GM12878 (cell line): Measurements from ENCODE around the gene NOXA1. TPM values are rescaled to one million over a fixed set of nuclear protein-coding genes. Genes with fewer than 3 reads are reported as not detected.

Source experiments
- BCL11A ChIP-seq: IDR thresholded peaks from 2 replicates; pipeline ENCODE4 v1.6.1; 2011; ENCODE audit warnings: low read depth, low read length
- GABPA ChIP-seq: IDR thresholded peaks from 2 replicates; pipeline ENCODE4 v1.6.1; 2014; ENCODE audit warnings: antibody characterized with exemption, low read depth, mild to moderate bottlenecking, inconsistent platforms
- MEF2B ChIP-seq: fragments of 450-650 bp; IDR thresholded peaks from 2 replicates; pipeline ENCODE4 v1.6.1; 2018; ENCODE audit warnings: mild to moderate bottlenecking, moderate library complexity; ENCODE audit not compliant: partially characterized antibody, poor library complexity, severe bottlenecking
- NFIC ChIP-seq: IDR thresholded peaks from 2 replicates; pipeline ENCODE4 v1.6.1; 2012; ENCODE audit warnings: low read depth, mild to moderate bottlenecking, inconsistent platforms, low read length, moderate library complexity
- NFXL1 ChIP-seq: fragments of 450-650 bp; IDR thresholded peaks from 2 replicates; pipeline ENCODE4 v1.6.1; 2017; ENCODE audit warnings: antibody characterized with exemption, mild to moderate bottlenecking, borderline replicate concordance
- NFYB ChIP-seq: IDR thresholded peaks from 2 replicates; pipeline ENCODE4 v1.6.1; 2011; ENCODE audit warnings: low read depth, mild to moderate bottlenecking, low read length, improper control_type of control experiment, moderate library complexity; ENCODE audit not compliant: insufficient read depth
- PAX5 ChIP-seq: IDR thresholded peaks from 2 replicates; pipeline ENCODE4 v1.6.1; 2011; ENCODE audit warnings: low read depth, low read length, borderline replicate concordance
- POU2F2 ChIP-seq: IDR thresholded peaks from 3 replicates; pipeline ENCODE4 v1.6.1; 2011; ENCODE audit warnings: low read depth, mild to moderate bottlenecking, low read length, borderline replicate concordance
- RAD21 ChIP-seq: IDR thresholded peaks from 2 replicates; pipeline ENCODE4 v1.6.1; 2011; ENCODE audit warnings: mild to moderate bottlenecking, low read depth, low read length, moderate library complexity; ENCODE audit not compliant: insufficient read depth
- RCOR1 ChIP-seq: conservative IDR thresholded peaks from 2 replicates; pipeline ENCODE4 v1.6.1; 2012; ENCODE audit warnings: low read depth, low read length, improper control_type of control experiment
- SMAD5 ChIP-seq: IDR thresholded peaks from 2 replicates; pipeline ENCODE4 v1.6.1; 2016; ENCODE audit warnings: antibody characterized with exemption, low read depth
- SPI1 ChIP-seq: IDR thresholded peaks from 2 replicates; pipeline ENCODE4 v1.6.1; 2011; ENCODE audit warnings: low read depth, mild to moderate bottlenecking, low read length, moderate library complexity, borderline replicate concordance; ENCODE audit not compliant: insufficient read depth
- TAF1 ChIP-seq: IDR thresholded peaks from 2 replicates; pipeline ENCODE4 v1.6.1; 2011; ENCODE audit warnings: mild to moderate bottlenecking, low read depth, low read length, borderline replicate concordance
- ZSCAN29 ChIP-seq: fragments of 450-650 bp; IDR thresholded peaks from 2 replicates; pipeline ENCODE4 v1.6.1; 2017; ENCODE audit warnings: mild to moderate bottlenecking, moderate library complexity
- polyA plus RNA-seq, 11 experiments: library from polyadenylated mRNA; depleted of rRNA in 4 of 11; unstranded in 6 of 11; stranded (reverse) in 5 of 11; fragments of >200 nt; fragmentation: Nextera tagmentation in 4 of 11; fragmentation: Illumina TruSeq in 1 of 11; extraction: Ambion mirVana in 4 of 11; extraction: Trizol in 1 of 11; gene quantifications; 1 replicate in 1 of 11; 2 replicates in 10 of 11; pipeline versions ENCODE4 v1.2.1 to v1.2.3, GENCODE V29; 2011 to 2016; ENCODE audit warnings: inconsistent platforms in 2 of 11, missing spikeins in 2 of 11, low read depth in 1 of 11
- total RNA-seq, 4 experiments: library from RNA; depleted of rRNA in 3 of 4; stranded (reverse); fragments of >200 nt in 3 of 4; fragmentation: Illumina TruSeq in 1 of 4; extraction: Trizol in 1 of 4; gene quantifications; 2 replicates each; pipeline versions ENCODE4 v1.2.1 to v1.2.3, GENCODE V29; 2013 to 2021
- TF ChIP-seq, protein P1 (sequence below): fragments of 450-650 bp; IDR thresholded peaks from 2 replicates; pipeline ENCODE4 v1.6.1; 2017; ENCODE audit warnings: antibody characterized with exemption, mild to moderate bottlenecking, moderate library complexity
- TF ChIP-seq, protein P2 (sequence below): IDR thresholded peaks from 2 replicates; pipeline ENCODE4 v1.6.1; 2011; ENCODE audit warnings: low read depth, mild to moderate bottlenecking, low read length, moderate library complexity, borderline replicate concordance; ENCODE audit errors: extremely low read depth
- TF ChIP-seq, protein P3 (sequence below): fragments of 450-650 bp; IDR thresholded peaks from 2 replicates; pipeline ENCODE4 v1.6.1; 2017; ENCODE audit warnings: low read depth, mild to moderate bottlenecking, moderate library complexity
- TF ChIP-seq, protein P4 (sequence below): fragments of 450-650 bp; IDR thresholded peaks from 2 replicates; pipeline ENCODE4 v1.6.1; 2017; ENCODE audit warnings: mild to moderate bottlenecking, moderate library complexity
- TF ChIP-seq, protein P5 (sequence below): IDR thresholded peaks from 2 replicates; pipeline ENCODE4 v1.6.1; 2012; ENCODE audit warnings: low read depth, low read length, improper control_type of control experiment

NOXA1 gene
- total and polyA plus RNA-seq, 10 of the 15 experiments (the other 5 are each of a cell fraction or from before 2014, with no cell fraction given): 0.08 to 0.20 TPM; not detected in 8

DNA sequence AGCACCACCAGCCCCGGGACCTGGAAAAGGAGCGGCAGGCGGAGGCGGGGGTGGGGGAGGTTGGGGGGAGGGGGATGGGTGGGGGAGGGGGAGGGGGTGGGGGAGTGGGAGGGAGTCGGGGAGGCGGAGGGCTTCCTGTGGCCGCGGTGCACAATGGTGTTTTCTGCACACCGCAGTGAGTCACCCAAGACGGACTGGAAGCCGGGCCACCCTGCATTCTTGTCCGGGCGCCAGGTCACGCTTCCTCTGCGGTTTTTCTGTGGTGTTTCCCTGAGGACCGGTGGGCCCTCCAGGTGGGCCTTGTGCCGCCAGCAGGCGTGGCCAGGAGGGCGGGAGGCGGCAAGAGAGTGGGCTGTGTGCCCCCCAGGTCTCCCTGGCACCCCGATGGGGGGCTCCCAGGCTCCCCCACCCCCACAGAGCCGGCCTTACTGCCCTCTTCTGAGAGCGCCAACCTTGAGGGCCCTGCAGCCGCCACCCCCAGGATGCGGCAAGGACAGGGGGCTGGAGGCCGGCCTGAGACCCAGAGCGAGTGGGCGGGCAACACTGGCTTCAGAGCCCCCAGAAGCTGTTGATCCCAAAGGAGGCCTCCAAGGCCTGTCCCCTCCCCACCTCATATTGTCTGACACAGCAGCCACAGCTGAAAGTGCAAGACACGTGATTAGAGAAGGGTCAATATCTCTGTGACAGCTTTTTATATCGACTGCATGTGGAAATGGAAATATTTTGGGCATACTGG lies 11.4 kb upstream of the NOXA1 start (continued):
- TF ChIP-seq, protein P1, sequence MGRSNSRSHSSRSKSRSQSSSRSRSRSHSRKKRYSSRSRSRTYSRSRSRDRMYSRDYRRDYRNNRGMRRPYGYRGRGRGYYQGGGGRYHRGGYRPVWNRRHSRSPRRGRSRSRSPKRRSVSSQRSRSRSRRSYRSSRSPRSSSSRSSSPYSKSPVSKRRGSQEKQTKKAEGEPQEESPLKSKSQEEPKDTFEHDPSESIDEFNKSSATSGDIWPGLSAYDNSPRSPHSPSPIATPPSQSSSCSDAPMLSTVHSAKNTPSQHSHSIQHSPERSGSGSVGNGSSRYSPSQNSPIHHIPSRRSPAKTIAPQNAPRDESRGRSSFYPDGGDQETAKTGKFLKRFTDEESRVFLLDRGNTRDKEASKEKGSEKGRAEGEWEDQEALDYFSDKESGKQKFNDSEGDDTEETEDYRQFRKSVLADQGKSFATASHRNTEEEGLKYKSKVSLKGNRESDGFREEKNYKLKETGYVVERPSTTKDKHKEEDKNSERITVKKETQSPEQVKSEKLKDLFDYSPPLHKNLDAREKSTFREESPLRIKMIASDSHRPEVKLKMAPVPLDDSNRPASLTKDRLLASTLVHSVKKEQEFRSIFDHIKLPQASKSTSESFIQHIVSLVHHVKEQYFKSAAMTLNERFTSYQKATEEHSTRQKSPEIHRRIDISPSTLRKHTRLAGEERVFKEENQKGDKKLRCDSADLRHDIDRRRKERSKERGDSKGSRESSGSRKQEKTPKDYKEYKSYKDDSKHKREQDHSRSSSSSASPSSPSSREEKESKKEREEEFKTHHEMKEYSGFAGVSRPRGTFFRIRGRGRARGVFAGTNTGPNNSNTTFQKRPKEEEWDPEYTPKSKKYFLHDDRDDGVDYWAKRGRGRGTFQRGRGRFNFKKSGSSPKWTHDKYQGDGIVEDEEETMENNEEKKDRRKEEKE: no peak
- no peak for TF ChIP-seq POU2F2
- TF ChIP-seq RCOR1: no peak
- no peak for TF ChIP-seq ZSCAN29
- TF ChIP-seq, protein P2, sequence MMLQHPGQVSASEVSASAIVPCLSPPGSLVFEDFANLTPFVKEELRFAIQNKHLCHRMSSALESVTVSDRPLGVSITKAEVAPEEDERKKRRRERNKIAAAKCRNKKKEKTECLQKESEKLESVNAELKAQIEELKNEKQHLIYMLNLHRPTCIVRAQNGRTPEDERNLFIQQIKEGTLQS: no peak
- no peak for TF ChIP-seq RAD21
- TF ChIP-seq NFXL1: no peak
- TF ChIP-seq, protein P3, sequence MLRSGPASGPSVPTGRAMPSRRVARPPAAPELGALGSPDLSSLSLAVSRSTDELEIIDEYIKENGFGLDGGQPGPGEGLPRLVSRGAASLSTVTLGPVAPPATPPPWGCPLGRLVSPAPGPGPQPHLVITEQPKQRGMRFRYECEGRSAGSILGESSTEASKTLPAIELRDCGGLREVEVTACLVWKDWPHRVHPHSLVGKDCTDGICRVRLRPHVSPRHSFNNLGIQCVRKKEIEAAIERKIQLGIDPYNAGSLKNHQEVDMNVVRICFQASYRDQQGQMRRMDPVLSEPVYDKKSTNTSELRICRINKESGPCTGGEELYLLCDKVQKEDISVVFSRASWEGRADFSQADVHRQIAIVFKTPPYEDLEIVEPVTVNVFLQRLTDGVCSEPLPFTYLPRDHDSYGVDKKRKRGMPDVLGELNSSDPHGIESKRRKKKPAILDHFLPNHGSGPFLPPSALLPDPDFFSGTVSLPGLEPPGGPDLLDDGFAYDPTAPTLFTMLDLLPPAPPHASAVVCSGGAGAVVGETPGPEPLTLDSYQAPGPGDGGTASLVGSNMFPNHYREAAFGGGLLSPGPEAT: peak; percentile 48; the same call in 1 of the 2 replicates
- TF ChIP-seq NFYB: no peak
- no peak for TF ChIP-seq TAF1
- TF ChIP-seq GABPA: no peak
- TF ChIP-seq, protein P4, sequence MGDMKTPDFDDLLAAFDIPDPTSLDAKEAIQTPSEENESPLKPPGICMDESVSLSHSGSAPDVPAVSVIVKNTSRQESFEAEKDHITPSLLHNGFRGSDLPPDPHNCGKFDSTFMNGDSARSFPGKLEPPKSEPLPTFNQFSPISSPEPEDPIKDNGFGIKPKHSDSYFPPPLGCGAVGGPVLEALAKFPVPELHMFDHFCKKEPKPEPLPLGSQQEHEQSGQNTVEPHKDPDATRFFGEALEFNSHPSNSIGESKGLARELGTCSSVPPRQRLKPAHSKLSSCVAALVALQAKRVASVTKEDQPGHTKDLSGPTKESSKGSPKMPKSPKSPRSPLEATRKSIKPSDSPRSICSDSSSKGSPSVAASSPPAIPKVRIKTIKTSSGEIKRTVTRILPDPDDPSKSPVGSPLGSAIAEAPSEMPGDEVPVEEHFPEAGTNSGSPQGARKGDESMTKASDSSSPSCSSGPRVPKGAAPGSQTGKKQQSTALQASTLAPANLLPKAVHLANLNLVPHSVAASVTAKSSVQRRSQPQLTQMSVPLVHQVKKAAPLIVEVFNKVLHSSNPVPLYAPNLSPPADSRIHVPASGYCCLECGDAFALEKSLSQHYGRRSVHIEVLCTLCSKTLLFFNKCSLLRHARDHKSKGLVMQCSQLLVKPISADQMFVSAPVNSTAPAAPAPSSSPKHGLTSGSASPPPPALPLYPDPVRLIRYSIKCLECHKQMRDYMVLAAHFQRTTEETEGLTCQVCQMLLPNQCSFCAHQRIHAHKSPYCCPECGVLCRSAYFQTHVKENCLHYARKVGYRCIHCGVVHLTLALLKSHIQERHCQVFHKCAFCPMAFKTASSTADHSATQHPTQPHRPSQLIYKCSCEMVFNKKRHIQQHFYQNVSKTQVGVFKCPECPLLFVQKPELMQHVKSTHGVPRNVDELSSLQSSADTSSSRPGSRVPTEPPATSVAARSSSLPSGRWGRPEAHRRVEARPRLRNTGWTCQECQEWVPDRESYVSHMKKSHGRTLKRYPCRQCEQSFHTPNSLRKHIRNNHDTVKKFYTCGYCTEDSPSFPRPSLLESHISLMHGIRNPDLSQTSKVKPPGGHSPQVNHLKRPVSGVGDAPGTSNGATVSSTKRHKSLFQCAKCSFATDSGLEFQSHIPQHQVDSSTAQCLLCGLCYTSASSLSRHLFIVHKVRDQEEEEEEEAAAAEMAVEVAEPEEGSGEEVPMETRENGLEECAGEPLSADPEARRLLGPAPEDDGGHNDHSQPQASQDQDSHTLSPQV: no peak
- TF ChIP-seq, protein P5, sequence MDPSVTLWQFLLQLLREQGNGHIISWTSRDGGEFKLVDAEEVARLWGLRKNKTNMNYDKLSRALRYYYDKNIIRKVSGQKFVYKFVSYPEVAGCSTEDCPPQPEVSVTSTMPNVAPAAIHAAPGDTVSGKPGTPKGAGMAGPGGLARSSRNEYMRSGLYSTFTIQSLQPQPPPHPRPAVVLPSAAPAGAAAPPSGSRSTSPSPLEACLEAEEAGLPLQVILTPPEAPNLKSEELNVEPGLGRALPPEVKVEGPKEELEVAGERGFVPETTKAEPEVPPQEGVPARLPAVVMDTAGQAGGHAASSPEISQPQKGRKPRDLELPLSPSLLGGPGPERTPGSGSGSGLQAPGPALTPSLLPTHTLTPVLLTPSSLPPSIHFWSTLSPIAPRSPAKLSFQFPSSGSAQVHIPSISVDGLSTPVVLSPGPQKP: 0 out of 2 replicates have a peak, but pooled peaks have one; percentile 11
- TF ChIP-seq BCL11A: 0 out of 2 replicates have a peak, but pooled peaks have one; percentile 24
- no peak for TF ChIP-seq SMAD5
- peak; percentile 57 for TF ChIP-seq MEF2B
- peak; percentile 74; the same call in 1 of the 2 replicates for TF ChIP-seq PAX5
- TF ChIP-seq SPI1: no peak
- no peak; the same call in 1 of the 2 replicates for TF ChIP-seq NFIC
